Measurements from ENCODE around the gene KLF15.

The KLF15 gene

GRCh38 chr3:126353694-126354321 is 3.4 kb downstream of the KLF15 start:
- no peaks in the 10 kb centered on the region; the same call in 1 of the 2 replicates for H3K27me3 ChIP-seq (replicated peaks; ENCODE audit: control insufficient read depth, insufficient read depth, low read length)
- TF ChIP-seq CTCF (IDR thresholded peaks at IDR 0.05; ENCODE audit: insufficient read depth, low read length, poor library complexity, severe bottlenecking) = no peak
- H3K36me3 ChIP-seq (ENCODE audit: control insufficient read depth, insufficient read depth, low read length) = no peaks in the 10 kb centered on the region
- no peak for DNase-seq (ENCODE audit: extremely low read depth, insufficient read length)
- H3K4me3 ChIP-seq (replicated peaks; ENCODE audit: low read depth, low read length) = no peak overlapping the region

GRCh38 chr3:126352476-126353454 is 4.4 kb downstream of the KLF15 start:
- no peak overlapping the region for H3K4me3 ChIP-seq (replicated peaks; ENCODE audit: low read depth, low read length)
- DNase-seq (ENCODE audit: extremely low read depth, insufficient read length) = no peak

GRCh38 chr3:126351771-126352475 is 5.3 kb downstream of the KLF15 start:
- Histone ChIP-seq H3K4me3 (replicated peaks; ENCODE audit: low read depth, low read length) (no peak overlapping the region), H3K27me3 (replicated peaks; ENCODE audit: control insufficient read depth, insufficient read depth, low read length) (no peaks in the 10 kb centered on the region; the same call in 1 of the 2 replicates), H3K36me3 (ENCODE audit: control insufficient read depth, insufficient read depth, low read length) (no peaks in the 10 kb centered on the region)
- no peak for TF ChIP-seq CTCF (IDR thresholded peaks at IDR 0.05; ENCODE audit: insufficient read depth, low read length, poor library complexity, severe bottlenecking)
- no peak for DNase-seq (ENCODE audit: extremely low read depth, insufficient read length)

More at GRCh38 chr3:126352476-126353454, 4.4 kb downstream of the KLF15 start:
- no peaks in the 10 kb centered on the region for H3K36me3 ChIP-seq (ENCODE audit: control insufficient read depth, insufficient read depth, low read length)
- TF ChIP-seq CTCF (IDR thresholded peaks at IDR 0.05; ENCODE audit: insufficient read depth, low read length, poor library complexity, severe bottlenecking) = no peak
- H3K27me3 ChIP-seq (replicated peaks; ENCODE audit: control insufficient read depth, insufficient read depth, low read length) = no peaks in the 10 kb centered on the region; the same call in 1 of the 2 replicates

GRCh38 chr3:126351086-126351770 is 6.0 kb downstream of the KLF15 start:
- Histone ChIP-seq H3K27me3 (replicated peaks; ENCODE audit: control insufficient read depth, insufficient read depth, low read length) (no peaks in the 10 kb centered on the region; the same call in 1 of the 2 replicates), H3K4me3 (replicated peaks; ENCODE audit: low read depth, low read length) (no peak overlapping the region), H3K36me3 (ENCODE audit: control insufficient read depth, insufficient read depth, low read length) (no peaks in the 10 kb centered on the region)
- no peak for TF ChIP-seq CTCF (IDR thresholded peaks at IDR 0.05; ENCODE audit: insufficient read depth, low read length, poor library complexity, severe bottlenecking)
- no peak for DNase-seq (ENCODE audit: extremely low read depth, insufficient read length)

GRCh38 chr3:126350502-126351085 is 6.6 kb downstream of the KLF15 start:
- Histone ChIP-seq H3K27me3 (replicated peaks; ENCODE audit: control insufficient read depth, insufficient read depth, low read length) (no peaks in the 10 kb centered on the region; the same call in 1 of the 2 replicates), H3K36me3 (ENCODE audit: control insufficient read depth, insufficient read depth, low read length) (no peaks in the 10 kb centered on the region), H3K4me3 (replicated peaks; ENCODE audit: low read depth, low read length) (no peak overlapping the region)
- TF ChIP-seq CTCF (IDR thresholded peaks at IDR 0.05; ENCODE audit: insufficient read depth, low read length, poor library complexity, severe bottlenecking) = no peak
- no peak for DNase-seq (ENCODE audit: extremely low read depth, insufficient read length)
